Middle frontal gyrus (tissue), 1 donor: ENCODE measurements around the gene SOD2.
"Not testable (repeated sequence)": the region's sequence is repeated elsewhere in the genome, so short reads cannot be mapped to it uniquely, and the experiment has no call there.

Experiments used
- DNase-seq: peaks from one replicate; pipeline ENCODE4 v3.0.0-alpha.2; 2015; ENCODE audit warnings: low spot score; ENCODE audit errors: extremely low spot score

The SOD2 gene

GRCh38 chr6:159716247-159717096 lies 23.4 kb upstream of the SOD2 start:
- DNase-seq = no peak

- DNase-seq = no peak
These were observed 22.6 kb upstream of the SOD2 start for GRCh38 chr6:159715605-159716004.

GRCh38 chr6:159715166-159715565 lies 22.1 kb upstream of the SOD2 start:
- no peak for DNase-seq

GRCh38 chr6:159714404-159714803 lies 21.4 kb upstream of the SOD2 start:
- no peak for DNase-seq

GRCh38 chr6:159713984-159714383 lies 20.9 kb upstream of the SOD2 start:
- no peak for DNase-seq

- DNase-seq = not testable (repeated sequence)
These were observed 19.3 kb upstream of the SOD2 start for GRCh38 chr6:159712389-159712788.

- DNase-seq = not testable (repeated sequence)
These were observed 17.6 kb upstream of the SOD2 start for GRCh38 chr6:159710603-159711002.

GRCh38 chr6:159701413-159701999 lies 8.5 kb upstream of the SOD2 start:
- no peak for DNase-seq

GRCh38 chr6:159700970-159701369 lies 7.9 kb upstream of the SOD2 start:
- no peak for DNase-seq

- no peak for DNase-seq
These were observed 2.9 kb upstream of the SOD2 start for GRCh38 chr6:159695984-159696383.

GRCh38 chr6:159693894-159694545 lies 979 bp upstream of the SOD2 start:
- DNase-seq = no peak

- DNase-seq = peak; percentile 14
These were observed 526 bp downstream of the SOD2 start for GRCh38 chr6:159692303-159693127.

- DNase-seq = no peak
These were observed 1.1 kb downstream of the SOD2 start for GRCh38 chr6:159691963-159692287.

GRCh38 chr6:159691133-159691962 lies 1.7 kb downstream of the SOD2 start:
- peak; percentile 25 for DNase-seq

GRCh38 chr6:159690135-159690534 lies 2.9 kb downstream of the SOD2 start:
- DNase-seq = not testable (repeated sequence)

- DNase-seq = no peak
These were observed 4.0 kb downstream of the SOD2 start for GRCh38 chr6:159689001-159689400.

GRCh38 chr6:159688266-159688905 lies 4.7 kb downstream of the SOD2 start:
- DNase-seq = no peak

- DNase-seq = no peak
These were observed 5.7 kb downstream of the SOD2 start for GRCh38 chr6:159687341-159687740.

- DNase-seq = no peak
These were observed 6.3 kb downstream of the SOD2 start for GRCh38 chr6:159686703-159687102.

GRCh38 chr6:159686040-159686439 lies 7.0 kb downstream of the SOD2 start:
- DNase-seq = no peak

- DNase-seq = no peak
These were observed 9.1 kb downstream of the SOD2 start for GRCh38 chr6:159684013-159684304.
